Transverse colon (tissue), 4 donors: ENCODE results near the gene MAN1C1. TPM values are rescaled to one million over a fixed set of nuclear protein-coding genes. Genes with fewer than 3 reads are reported as not detected.

Source experiments
- DNase-seq: peaks from one replicate; pipeline ENCODE4 v3.0.0-alpha.2; 2019
- H3K27ac ChIP-seq, 4 donors: fragments of 200-600 bp; sonication (generic); 2 replicates each; pipeline ENCODE4 v1.5.1; 2016 to 2018; ENCODE audit warnings: inconsistent platforms in 4 of 4
- H3K27me3 ChIP-seq: fragments of 200-600 bp; sonication (generic); 2 replicates; pipeline ENCODE4 v1.5.1; 2017; ENCODE audit warnings: inconsistent platforms
- H3K36me3 ChIP-seq, 4 donors: fragments of 200-600 bp; sonication (generic); 2 replicates each; pipeline ENCODE4 v1.5.1; 2017 to 2019; ENCODE audit warnings: inconsistent platforms in 4 of 4
- H3K4me1 ChIP-seq, 4 donors: fragments of 200-600 bp; sonication (generic); 2 replicates each; pipeline ENCODE4 v1.5.1; 2017 to 2020; ENCODE audit warnings: inconsistent platforms in 4 of 4
- H3K4me3 ChIP-seq, 4 donors: fragments of 200-600 bp; sonication (generic); 1 replicate in 1 of 4; 2 replicates in 3 of 4; pipeline versions ENCODE4 v1.5.1 to v1.6.1; 2017 to 2019; ENCODE audit warnings: inconsistent platforms in 4 of 4
- H3K9me3 ChIP-seq, 2 donors: fragments of 200-600 bp; sonication (generic); 2 replicates each; pipeline ENCODE4 v1.5.1; 2017 to 2019; ENCODE audit warnings: inconsistent platforms in 2 of 2
- EP300 ChIP-seq: sonication (generic); formaldehyde crosslinking; IDR thresholded peaks from one replicate; pipeline ENCODE4 v1.6.1; 2017; ENCODE audit warnings: antibody characterized with exemption, low read depth
- POLR2A ChIP-seq: fragments of 450-650 bp; IDR thresholded peaks from one replicate; pipeline ENCODE4 v1.6.1; 2016; ENCODE audit warnings: antibody characterized with exemption, mild to moderate bottlenecking, moderate library complexity
- POLR2AphosphoS5 ChIP-seq, 3 donors: sonication (generic); formaldehyde crosslinking; IDR thresholded peaks; one replicate each; pipeline ENCODE4 v1.6.1; 2016; ENCODE audit warnings: antibody characterized with exemption in 3 of 3
- WGBS, 2 donors: methylation state at CpG; one replicate each; pipeline ENCODE4 v1.1.5; 2018; ENCODE audit warnings: low coverage in 1 of 2; 5-methylcytosine and 5-hydroxymethylcytosine counted together
- in situ Hi-C, 4 donors: fragments of 200-750 bp; cut with MboI; loops; one replicate each; pipeline versions ENCODE4 v1.15.0 to v1.15.1; 2017; ENCODE audit warnings: low sequenced_read_pairs in 3 of 4, low pct_ligation_motif_present in 1 of 4, low pct_unique_long_range_greater_than_20kb in 1 of 4
- intact Hi-C: fragments of 100-400 bp; cut with DNase I; formaldehyde crosslinking; loops from one replicate; pipeline ENCODE4 v1.15.1; 2023; ENCODE audit warnings: low total_unique reads
- total RNA-seq, 4 donors: library from RNA; depleted of rRNA; stranded (reverse); fragments of >200 nt; gene quantifications; one replicate each; pipeline ENCODE4 v1.1.0, GENCODE V29; 2016
- TF ChIP-seq, protein P1 (sequence below), 5 experiments: fragments of 200-600 bp in 3 of 5; fragments of 450-650 bp in 2 of 5; sonication (generic) in 3 of 5; IDR thresholded peaks; 1 replicate in 2 of 5; 2 replicates in 3 of 5; pipeline ENCODE4 v1.5.1; 2016 to 2017; ENCODE audit warnings: antibody characterized with exemption in 5 of 5, inconsistent platforms in 3 of 5, mild to moderate bottlenecking in 2 of 5, moderate library complexity in 1 of 5

MAN1C1 gene
- total RNA-seq, 4 donors from 2014 or later = 2.4 to 6.8 (median 4.3) TPM

DNA sequence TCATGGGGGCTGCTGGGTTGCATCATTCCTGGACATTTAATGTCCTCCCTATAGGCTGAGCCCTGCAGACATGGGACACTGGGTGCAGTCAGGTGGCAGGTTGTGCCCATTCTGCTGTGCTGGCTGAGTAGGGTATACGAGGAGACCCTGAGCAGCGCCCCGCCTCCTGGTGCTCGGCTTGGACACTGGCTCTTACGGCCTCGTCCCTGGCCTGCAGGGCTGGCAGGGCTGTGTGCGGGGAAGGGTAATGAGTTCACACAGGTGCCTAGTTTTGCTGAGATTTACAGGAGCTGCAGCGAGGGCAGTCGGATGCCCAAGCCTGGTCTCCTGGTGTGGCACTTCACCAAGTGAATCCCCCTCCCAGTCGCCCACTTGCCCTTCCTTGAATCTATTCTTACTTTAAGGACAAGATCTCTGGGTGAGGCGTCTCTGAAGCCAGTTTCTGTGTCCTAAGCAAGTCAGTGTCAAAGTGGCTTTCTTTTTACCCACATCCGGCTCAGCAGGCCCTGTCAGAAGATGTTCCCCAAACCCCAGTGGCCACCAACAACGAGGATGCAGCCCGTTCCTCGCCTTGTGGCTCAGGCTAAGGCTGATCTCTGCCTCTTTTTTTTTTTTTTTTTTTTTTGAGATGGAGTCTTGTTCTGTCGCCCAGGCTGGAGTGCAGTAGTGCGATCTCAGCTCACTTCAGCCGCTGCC, 73.2 kb downstream of the MAN1C1 start:
- intact Hi-C loops = no loop called here
- no peaks in the 10 kb centered on the region for H3K36me3 ChIP-seq
- TF ChIP-seq POLR2AphosphoS5 (IDR thresholded peaks at IDR 0.05) (no peak), POLR2A (no peak), EP300 (no peak)
- TF ChIP-seq, protein P1, sequence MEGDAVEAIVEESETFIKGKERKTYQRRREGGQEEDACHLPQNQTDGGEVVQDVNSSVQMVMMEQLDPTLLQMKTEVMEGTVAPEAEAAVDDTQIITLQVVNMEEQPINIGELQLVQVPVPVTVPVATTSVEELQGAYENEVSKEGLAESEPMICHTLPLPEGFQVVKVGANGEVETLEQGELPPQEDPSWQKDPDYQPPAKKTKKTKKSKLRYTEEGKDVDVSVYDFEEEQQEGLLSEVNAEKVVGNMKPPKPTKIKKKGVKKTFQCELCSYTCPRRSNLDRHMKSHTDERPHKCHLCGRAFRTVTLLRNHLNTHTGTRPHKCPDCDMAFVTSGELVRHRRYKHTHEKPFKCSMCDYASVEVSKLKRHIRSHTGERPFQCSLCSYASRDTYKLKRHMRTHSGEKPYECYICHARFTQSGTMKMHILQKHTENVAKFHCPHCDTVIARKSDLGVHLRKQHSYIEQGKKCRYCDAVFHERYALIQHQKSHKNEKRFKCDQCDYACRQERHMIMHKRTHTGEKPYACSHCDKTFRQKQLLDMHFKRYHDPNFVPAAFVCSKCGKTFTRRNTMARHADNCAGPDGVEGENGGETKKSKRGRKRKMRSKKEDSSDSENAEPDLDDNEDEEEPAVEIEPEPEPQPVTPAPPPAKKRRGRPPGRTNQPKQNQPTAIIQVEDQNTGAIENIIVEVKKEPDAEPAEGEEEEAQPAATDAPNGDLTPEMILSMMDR (IDR thresholded peaks at IDR 0.05) = no peak
- no peak overlapping the region for H3K4me3 ChIP-seq
- in situ Hi-C loops = no loop called here
- WGBS, 2 donors = 80 to 86% methylated on average over 1 to 18 of the region's 18 CpGs
- DNase-seq = no peak
- H3K9me3 ChIP-seq = no peaks in the 10 kb centered on the region
- H3K4me1 ChIP-seq = peaks cover 0 to 27% (median 13%) of the 10 kb centered on the region in 4 donors
- H3K27me3 ChIP-seq = no peaks in the 10 kb centered on the region
- no peak overlapping the region for H3K27ac ChIP-seq

DNA sequence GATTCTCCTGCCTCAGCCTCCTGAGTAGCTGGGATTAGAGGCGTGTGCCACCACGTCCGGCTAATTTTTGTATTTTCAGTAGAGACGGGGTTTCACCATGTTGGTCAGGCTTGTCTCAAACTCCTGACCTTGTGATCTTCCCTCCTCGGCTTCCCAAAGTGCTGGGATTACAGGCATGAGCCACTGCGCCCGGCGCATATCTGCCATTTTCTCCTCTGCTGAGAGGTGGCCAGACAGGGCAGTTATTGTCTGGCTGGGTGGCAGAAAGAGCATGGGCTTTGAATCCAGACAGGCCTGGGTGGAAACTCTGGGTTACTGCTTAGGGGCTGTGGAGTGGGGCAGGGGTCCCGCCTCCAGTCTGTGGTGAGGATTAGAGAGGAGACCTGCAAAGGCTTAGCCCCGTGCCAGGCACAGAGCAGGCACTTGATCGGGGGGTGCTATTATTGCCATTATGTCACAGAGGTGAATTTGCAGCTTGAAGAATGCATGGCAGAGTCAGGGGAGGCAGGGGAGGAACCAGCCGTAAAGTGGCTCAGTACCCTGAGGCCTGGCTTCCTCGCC, 73.9 kb downstream of the MAN1C1 start:
- Histone ChIP-seq H3K4me1 (peaks cover 3 to 33% (median 15%) of the 10 kb centered on the region in 4 donors), H3K4me3 (no peak overlapping the region), H3K27ac (no peak overlapping the region), H3K36me3 (no peaks in the 10 kb centered on the region), H3K9me3 (no peaks in the 10 kb centered on the region), H3K27me3 (no peaks in the 10 kb centered on the region)
- TF ChIP-seq POLR2A = no peak
- no peak for TF ChIP-seq EP300
- TF ChIP-seq, protein P1 (IDR thresholded peaks at IDR 0.05) = no peak
- no peak for TF ChIP-seq POLR2AphosphoS5 (IDR thresholded peaks at IDR 0.05)
- DNase-seq = no peak
- intact Hi-C loops = no loop called here
- in situ Hi-C loops = no loop called here
- 92 to 94% methylated on average over 2 to 13 of the region's 13 CpGs for WGBS, 2 donors

DNA sequence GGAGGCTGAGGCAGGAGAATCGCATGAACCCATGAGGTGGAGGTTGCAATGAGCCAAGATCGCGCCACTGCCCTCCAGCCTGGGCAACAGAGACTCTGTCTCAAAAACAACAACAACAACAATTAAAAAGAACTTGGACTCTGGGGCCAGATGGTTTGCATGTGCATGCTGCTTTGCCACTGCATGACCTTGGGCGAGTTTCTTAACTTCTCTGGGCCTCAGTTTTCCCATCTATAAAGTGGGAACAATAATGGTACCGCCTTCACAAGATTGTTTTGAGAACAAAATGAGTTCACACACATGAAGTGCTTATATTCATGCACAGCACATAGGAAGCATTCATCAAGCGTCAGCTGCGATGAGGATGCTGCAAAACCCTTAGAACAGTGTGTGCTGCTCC, 74.6 kb downstream of the MAN1C1 start:
- Histone ChIP-seq H3K9me3 (no peaks in the 10 kb centered on the region), H3K36me3 (no peaks in the 10 kb centered on the region), H3K27me3 (no peaks in the 10 kb centered on the region), H3K4me3 (no peak overlapping the region), H3K27ac (no peak overlapping the region), H3K4me1 (peaks cover 5 to 39% (median 21%) of the 10 kb centered on the region in 4 donors)
- in situ Hi-C loops (no loop called here), intact Hi-C loops (no loop called here)
- TF ChIP-seq POLR2AphosphoS5 (IDR thresholded peaks at IDR 0.05) (no peak), EP300 (no peak), POLR2A (no peak)
- TF ChIP-seq, protein P1 (IDR thresholded peaks at IDR 0.05) = no peak
- DNase-seq = no peak
- WGBS, 2 donors = 96% methylated on average over 7 of the region's 7 CpGs; no CpG with 5 or more reads in 1 of the 2 donors

DNA sequence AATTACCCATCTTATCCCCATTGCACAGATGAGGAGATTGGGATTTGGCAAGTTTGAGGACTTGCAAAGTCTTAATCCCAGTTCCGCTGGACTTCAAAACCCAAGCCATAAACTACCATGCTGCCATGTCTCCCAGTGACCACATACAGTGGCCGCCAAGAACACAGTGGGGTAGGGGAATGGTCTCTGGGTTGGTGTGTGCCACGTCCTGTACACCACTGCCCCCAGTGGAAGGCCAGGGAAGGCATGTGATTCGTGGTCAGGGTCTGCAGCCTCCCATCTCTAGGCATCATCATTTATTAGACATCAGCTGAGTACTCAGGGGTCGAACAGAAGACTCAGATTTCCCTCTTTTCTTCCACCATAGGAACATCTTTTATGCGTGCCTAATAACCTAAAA, 76.0 kb downstream of the MAN1C1 start:
- 54 to 74% methylated on average over 4 to 6 of the region's 6 CpGs for WGBS, 2 donors
- intact Hi-C loops (no loop called here), in situ Hi-C loops (no loop called here)
- no peak for TF ChIP-seq POLR2A
- TF ChIP-seq, protein P1 (IDR thresholded peaks at IDR 0.05) = peak in 4 of 5 experiments; percentile 14 to 33 (median 26)
- no peak for TF ChIP-seq POLR2AphosphoS5 (IDR thresholded peaks at IDR 0.05)
- Histone ChIP-seq H3K9me3 (no peaks in the 10 kb centered on the region), H3K4me1 (peaks cover 5 to 51% (median 25%) of the 10 kb centered on the region in 4 donors), H3K36me3 (no peaks in the 10 kb centered on the region), H3K27me3 (no peaks in the 10 kb centered on the region), H3K4me3 (no peak overlapping the region), H3K27ac (no peak overlapping the region)
- no peak for DNase-seq
